Activated T-cell treated with anti-CD3 and anti-CD28 coated beads, Interleukin-2, amount 50 U/mL, for 48 hours (primary cell): ENCODE results near the gene ETNK2.

Experiments
- DNase-seq, 2 experiments: peaks; one replicate each; pipeline ENCODE4 v3.0.0-alpha.2; 2020

ETNK2 gene

DNA sequence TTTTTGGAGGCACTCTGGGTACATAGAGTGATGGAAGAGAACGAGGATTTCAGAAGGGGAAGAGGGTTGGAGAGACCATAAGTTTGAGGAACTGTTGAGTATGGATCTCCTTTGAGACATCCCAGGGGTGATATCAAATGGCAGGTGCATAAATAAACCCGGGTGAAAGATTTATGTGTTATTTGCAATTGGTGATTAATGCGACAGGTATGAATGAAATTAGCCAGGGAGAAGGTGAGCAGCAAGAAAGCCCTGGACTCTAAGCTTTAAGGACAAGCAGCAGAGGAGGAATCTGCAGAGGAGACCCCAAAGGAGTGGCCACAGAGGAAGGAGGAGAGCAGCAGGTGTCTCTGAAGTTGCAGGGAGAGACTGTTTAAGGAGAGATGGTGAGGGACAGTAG, 23.1 kb upstream of the ETNK2 start:
- DNase-seq, result no peak

DNA sequence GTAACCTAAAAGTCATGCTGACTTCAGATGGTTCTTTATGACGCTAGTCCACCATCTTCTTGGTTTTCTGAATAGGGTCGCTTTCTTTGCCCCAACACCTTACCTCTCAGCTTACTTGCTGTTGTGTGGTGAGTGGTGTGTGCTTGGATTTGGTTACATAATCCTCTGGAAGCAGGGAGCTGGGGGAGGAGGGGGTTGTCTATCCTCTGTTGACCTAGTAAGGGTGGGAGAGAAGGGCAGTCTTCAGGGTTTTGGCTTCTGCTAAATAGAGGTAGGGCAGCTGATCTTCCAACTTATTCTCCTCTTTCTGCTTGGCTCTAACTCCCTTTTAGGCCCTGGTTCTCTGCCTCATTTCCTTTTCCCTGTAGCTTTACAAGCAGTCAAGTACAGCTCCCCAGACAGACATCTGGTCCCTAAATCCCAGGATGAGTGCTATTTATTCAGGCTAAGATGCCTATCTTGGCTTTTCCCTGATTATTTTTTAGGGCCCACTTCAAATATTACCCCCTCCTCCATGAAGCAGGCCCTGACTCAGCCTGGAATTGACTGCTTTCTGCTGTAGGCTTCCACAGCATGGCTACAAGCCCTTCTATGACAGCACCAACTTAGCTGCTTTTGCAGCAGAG, 20.7 kb upstream of the ETNK2 start:
- no peak for DNase-seq

GRCh38 chr1:204171751-204172178, 19.9 kb upstream of the ETNK2 start:
- no peak for DNase-seq

DNA sequence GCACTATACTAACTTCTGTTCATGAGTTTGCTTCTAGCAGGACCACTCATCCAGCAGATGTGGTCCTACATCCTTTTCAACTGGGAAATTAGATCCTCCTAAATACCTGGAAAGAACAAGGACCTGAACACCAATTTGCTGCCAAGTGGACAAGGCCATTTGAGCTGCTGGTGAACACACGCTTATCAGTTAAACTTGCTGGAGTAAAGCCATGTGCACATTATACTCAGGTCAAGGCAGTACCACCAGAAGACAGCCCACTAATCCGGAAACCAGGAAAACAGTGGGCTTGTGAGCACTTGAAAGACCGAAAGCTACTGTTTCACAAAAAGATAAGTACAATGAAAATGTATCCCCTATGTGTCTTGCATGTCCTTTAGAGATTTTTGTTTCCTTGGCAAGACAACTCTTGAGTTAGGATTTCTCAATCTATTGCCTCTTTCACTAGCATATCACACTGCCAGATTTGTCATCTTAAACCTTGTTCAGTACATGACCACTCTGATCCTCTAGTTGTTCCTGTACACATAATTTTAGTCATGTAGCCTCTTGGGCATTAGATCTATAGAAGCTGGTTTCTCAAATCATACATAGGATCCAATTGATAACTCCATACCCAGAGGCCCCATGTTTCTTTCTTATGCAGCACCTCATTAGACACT, 18.8 kb upstream of the ETNK2 start:
- DNase-seq, result no peak

GRCh38 chr1:204169858-204170257, 18.0 kb upstream of the ETNK2 start:
- no peak for DNase-seq

- no peak for DNase-seq
Measured at GRCh38 chr1:204167730-204168129, 15.9 kb upstream of the ETNK2 start.

DNA sequence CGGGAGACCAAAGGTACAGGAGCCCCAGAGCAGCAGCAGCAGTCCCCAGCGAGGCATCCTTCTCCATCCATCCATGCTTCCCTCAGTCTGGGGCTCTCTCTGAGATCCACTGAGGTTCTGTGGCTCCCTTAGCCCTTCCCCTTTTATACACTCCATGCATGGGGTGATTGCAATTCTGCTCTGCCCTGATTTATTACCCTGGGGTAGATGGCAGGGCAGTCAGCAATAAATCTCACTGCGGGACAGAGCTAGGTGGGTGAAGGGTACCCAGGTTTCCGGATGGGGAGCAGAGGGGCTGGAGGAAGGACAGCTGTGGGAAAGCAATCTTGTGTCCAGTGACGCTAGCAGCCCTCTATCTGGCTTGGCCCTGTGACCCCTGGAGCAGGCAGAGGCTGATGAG, 14.4 kb upstream of the ETNK2 start, which contains the start of gene REN:
Gene REN, minus strand, starts transcription at position 119 of the 400 bp plus-strand sequence. Its CDS starts 44 bp downstream, at position 75.
- DNase-seq, result no peak

- peak; percentile 90 for DNase-seq
Measured at GRCh38 chr1:204162494-204163074, 10.7 kb upstream of the ETNK2 start.

- DNase-seq, result no peak
Measured at GRCh38 chr1:204161609-204162493, 10.0 kb upstream of the ETNK2 start.

DNA sequence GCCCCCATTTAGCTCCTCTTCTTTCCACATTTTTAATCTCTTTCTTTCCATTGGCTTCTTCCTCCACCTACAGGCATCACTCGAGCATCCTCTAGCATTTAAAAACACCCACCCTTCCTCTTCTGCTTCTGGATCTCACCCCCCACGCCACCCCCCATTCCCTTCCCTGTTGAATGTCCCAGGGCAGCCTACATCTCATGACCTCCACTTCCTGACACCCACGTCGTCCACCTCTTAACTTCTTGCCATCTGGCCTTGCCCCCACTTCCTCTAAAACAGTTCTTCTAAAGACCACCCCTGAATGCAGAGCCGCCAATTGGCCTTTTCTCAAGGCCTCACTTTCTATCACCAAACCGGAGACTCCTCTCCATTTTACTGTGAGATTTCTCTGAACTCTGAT, 6.1 kb upstream of the ETNK2 start:
- DNase-seq, result no peak

GRCh38 chr1:204155881-204156280, 4.0 kb upstream of the ETNK2 start:
- no peak for DNase-seq

GRCh38 chr1:204154568-204155255, 2.9 kb upstream of the ETNK2 start:
- DNase-seq, result no peak

- no peak for DNase-seq
Measured at GRCh38 chr1:204153667-204154066, 1.8 kb upstream of the ETNK2 start.

DNA sequence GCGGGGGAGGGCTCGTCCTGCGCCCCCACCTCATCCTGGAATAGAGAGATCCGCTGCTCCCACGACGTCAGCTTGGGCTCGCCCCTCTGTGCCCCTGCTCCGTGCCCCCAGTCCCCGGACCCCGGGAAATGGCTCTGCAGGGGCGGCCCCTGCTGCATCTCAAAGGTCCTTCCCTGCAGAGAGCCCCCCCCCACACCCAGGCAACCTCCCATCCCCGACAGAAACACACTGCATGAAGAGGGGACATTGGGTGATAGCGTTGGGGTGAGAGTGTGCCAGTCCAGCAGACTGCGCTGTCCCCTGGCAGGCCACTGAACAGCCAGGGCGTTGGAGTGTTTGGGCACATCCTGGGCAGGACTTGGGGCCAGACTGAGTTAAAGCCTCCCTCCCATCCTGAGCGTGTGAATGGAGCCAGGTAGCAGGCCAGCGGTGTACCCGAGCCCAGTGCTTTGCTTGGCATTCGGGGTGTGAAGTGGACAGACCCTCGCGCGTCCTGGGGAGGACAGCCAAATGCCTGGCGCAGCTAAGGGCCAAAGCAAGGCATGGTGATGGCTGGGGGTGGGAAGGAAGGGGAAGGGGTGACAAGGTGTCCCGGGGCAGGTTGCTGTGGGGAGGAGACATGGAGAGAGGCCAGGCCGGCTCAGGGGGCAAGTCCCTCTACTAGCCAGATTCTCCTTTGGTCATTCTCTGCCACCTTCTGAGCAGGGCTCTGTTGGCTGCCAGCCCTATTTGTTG, 633 bp upstream of the ETNK2 start:
- DNase-seq, result no peak

GRCh38 chr1:204150702-204151551, 917 bp downstream of the ETNK2 start:
- DNase-seq, result no peak

DNA sequence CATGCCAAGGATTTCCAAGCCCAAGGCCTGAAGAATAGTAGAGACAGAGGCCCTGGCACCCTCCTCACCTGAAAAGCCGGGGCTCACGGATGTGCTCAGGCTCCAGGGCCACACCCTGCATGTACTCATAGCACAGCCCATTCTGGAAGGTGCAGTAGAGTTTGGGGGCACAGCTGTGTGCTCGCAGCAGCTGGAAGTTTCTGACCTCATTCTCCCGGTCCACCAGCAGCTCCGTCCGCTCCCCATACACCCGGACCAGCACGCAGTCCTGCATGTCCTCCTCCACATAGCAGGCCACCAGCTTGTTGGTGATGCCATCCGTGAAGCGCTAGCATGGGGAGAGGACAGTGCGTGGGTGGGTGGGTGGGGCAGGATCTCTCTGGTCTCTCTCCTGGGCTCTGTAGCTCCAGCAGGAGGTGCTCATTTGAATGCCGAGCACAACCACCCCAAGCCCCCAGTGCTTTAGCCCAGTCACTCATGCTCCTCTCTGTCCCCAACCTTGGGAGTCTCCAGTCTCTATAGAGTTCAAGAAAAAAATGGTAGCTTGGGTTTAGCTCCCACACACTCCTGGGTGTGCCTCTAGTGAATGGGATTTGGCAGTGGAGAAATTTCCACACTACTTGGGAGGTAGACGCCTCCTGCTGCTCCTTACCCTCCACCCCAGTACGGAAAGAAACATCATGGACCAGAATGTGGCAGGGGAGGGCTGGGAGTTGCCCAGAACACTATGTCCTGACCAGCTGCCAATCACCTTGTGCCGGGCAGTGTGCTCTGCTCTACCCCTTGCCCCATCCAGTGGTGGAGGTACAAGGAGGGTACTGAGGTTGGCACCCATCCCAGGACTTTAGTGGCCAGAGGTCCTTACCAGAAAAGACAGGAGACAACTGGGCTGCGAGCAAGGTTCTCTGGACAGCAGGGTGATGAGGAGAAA, 1.9 kb downstream of the ETNK2 start:
- DNase-seq, result no peak

DNA sequence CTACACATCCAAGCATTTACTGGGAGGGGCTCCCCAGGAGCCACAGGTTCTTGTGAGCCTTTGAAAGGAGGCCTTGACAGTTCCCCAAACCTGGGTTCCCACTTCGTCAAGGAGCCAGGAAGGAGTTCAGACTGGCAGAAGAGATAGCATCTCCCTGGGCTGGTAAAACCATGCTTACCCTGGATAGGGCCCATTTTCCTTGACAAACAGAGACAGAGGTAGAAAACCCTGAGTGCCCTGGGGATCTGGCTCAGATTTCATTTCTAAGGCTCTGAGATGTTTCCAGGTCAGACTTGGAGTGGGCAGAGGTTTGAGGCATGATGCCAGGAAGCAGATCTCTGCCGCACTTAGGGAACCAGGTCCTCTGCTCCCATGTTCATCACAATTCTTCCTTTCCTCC, 2.7 kb downstream of the ETNK2 start:
- DNase-seq, result no peak

DNA sequence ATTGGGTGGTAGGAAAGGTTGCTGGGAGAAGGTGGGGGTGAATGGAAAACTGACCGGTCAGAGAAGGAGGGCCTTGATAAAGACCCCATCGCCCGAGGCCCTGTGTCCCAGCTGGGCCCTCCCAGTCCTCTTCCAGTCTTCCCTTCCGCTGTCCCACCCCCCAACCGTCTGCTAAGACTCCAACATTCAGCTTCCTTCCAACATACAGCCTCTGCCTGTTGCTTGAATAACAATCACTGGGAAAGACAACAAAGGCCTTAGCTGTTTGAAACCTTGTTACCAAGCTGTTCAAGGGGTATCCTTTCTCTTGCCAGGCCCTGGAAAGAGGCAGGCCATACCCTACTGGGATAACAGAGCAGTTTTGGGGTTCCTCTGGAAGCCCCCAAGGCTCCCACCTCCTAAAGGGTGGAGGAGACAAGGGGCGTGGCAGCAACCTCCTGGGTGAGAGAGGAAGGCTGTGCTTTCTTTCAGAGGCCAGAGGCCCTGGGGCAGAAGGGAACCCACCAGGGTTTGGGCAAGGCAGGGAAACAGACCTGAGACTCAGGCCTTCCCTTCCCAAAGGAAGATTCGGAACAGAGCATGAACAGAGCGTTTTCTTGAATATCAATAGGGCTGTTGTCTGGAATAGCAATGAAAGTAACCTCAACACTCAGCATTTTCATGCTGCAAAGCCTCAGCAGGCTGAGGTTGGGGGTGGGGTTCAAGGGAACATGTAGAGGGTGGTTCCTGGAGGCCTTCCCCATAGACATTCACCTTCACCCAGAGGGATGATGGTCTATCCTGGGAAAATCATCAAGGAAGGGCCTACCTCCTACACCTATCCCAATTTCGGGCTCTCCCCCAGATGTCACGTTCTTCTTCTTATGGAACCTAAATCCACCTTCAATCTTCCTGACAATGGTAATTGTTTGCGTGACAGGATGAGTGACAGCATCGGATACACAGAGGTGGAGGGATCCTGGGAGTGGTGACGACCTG, 4.1 kb downstream of the ETNK2 start:
- no peak for DNase-seq

GRCh38 chr1:204146965-204147364, 4.9 kb downstream of the ETNK2 start:
- DNase-seq, result no peak
